Measurements from ENCODE around the gene ATOH8. TPM values are rescaled to one million over a fixed set of nuclear protein-coding genes. Genes with fewer than 3 reads are reported as not detected.

The ATOH8 gene
- total RNA-seq, 1 experiment from 2014 or later: 7.2 TPM

GRCh38 chr2:85770369-85770768, 16.6 kb downstream of the ATOH8 start:
- DNase-seq (ENCODE audit: low read depth): no peak

DNA sequence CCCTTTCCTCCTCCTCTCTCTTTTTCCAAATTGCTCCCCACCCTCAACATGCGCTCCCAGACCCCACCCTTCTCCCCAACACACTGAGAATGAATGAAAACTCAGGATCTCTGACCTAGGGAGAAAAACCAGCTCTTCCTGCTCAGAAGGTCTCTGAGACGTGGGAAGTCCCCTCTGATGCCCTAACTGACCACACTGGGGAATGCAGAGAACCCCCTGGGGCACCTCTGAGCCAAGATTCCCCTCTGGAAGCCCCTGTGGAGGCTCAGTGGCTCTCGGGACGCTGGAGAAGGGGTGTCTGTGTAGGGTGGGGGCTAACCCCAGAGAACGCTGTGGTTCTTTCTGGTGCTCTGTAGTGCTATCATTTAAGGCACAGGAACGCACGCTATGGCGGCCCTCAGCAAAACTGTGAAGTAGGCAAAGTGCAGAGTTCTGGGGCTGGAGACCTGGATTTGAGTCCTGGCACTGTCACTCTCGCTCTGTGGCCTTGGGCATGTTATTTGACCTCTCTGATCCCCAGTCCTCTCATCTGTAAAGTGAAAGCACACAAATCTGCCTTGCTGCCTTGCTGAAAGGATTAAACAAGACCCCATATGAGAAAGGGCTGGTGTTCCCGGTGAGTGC, 17.1 kb downstream of the ATOH8 start:
- DNase-seq (ENCODE audit: low read depth): peak; percentile 46

- no peak for DNase-seq (ENCODE audit: low read depth)
Measured at GRCh38 chr2:85771486-85771885, 17.7 kb downstream of the ATOH8 start.

DNA sequence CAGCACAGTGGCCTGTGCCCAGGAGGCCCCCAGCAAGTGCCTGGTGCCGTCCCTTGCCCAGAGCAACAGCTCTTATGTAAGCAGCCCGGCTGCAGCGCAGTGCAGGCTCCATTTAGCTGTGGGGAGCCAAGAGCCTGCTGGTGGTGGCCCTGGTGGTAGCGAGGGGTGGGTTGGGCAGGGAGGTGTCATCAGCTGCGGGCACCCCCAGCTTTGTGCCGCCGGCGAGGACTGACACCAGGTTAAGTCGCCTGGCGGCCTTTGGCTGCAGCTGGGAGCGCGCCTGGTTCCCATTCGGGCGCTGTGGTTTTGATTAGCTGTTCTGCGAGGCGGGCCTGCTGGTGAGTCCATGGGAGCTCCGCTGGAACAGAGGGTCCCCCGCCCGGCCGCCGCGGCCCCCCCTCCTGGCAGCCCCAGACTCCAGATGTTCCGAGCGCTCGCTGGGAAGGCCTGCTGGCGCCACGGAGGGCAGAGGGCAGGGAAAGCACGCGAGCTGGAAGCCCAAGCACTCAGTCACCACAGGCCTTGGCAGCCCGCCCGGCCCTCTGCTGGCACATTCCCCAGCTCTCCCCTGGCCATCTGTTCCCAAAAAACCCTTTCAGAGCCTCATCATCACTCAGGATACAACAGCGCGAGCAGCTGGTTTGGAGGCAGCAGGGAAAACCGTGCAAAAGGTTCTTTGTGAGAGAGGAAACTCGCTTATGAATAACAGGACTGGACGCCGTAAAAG, 18.4 kb downstream of the ATOH8 start:
- DNase-seq (ENCODE audit: low read depth): peak; percentile 100

- peak; percentile 29 for DNase-seq (ENCODE audit: low read depth)
Measured at GRCh38 chr2:85772841-85773491, 19.2 kb downstream of the ATOH8 start.

DNA sequence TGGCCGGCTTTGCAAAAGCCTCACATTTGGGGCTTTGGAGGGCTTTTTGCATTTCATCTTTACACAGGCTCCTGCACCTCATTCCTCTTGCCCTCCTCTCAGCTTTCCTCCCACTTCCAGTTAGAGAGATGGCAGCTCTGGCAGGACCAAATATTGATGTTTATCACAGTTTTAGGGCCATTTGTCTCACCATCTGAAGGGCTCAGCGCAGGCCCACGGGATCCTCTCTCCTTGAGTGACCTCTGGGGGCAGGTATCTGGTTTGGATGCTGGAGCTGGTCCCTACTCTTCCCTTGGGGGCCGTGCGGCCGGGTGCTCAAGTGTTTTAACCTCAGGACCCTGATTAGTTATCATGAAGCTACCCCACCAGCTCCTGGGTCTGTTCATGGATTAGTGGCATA, 19.9 kb downstream of the ATOH8 start:
- no peak for DNase-seq (ENCODE audit: low read depth)

- DNase-seq (ENCODE audit: low read depth): no peak
Measured at GRCh38 chr2:85774126-85774978, 20.6 kb downstream of the ATOH8 start.

- no peak for DNase-seq (ENCODE audit: low read depth)
Measured at GRCh38 chr2:85775406-85776381, 21.9 kb downstream of the ATOH8 start.

DNA sequence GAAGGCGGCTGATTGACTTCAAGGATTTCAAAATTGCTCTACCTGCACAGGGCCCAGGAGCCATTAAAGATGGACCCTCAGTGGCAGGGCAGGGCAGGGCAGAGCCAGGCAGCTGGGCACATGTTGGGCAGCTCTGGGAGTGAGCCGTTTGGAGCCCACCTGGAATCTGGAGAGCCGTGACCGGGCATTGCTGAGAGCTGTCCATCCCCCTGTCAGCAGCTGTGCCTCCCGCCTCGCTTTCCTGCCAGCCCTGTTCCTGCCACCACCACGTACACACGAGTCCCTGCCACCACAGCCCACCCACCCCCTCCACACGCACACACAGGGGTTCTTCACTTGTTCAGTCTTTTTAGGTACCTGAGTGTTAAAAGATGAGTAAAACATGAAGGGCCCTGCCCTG, 22.9 kb downstream of the ATOH8 start:
- DNase-seq (ENCODE audit: low read depth): no peak

DNA sequence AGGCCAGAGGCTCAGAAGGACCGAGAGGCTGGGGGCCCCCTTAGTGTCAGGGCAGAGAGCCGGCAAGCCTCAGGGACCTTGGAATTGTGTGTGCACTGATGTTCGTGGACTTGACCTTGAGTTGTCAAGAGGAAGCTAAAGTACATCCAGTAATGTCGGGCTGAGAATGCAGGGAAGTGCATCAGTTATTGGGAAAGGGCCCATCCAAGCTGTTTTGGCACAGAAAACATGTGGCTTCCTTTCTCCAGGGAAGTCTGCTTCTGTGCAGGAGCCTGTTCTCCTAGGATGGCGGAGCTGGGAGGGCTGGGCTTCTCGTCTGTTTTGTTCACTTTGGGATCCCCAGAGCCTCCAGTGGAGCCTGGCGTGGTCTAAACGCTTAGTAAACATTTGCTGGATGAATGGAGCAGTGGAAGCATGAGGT, 23.7 kb downstream of the ATOH8 start:
- no peak for DNase-seq (ENCODE audit: low read depth)

GRCh38 chr2:85778646-85779379, 25.0 kb downstream of the ATOH8 start:
- DNase-seq (ENCODE audit: low read depth): no peak

DNA sequence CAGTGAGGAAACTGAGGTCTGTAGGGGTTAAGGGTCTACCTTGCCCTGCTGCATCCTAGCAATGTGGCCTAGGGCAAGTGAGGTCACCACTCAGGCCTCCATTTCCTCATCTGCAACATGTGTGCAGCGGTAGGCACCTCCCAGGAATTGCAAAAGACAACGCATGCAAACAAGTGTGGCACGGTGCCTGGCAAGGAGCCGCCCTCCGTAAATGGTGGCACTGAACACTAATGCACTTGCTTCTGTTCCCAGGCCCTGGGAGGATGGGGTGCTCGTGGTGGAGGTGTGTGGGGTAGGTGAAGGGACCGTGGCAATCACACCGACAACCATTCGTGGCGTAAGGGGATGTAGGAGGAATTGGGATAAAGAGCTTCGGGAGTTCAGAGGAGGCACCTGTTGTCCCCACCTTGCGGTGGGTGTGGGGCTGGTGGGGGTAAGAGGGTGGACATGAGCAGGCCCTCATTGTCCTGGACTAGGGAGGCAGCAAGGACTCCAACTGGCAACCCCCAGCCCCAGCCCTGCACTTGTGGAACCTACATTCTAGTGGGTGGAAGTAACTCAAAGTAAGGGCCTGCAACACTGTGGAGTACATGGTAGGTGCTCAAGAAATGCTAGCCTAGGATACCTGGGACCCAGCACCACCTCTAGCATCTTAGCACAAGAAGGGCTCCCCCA, 26.0 kb downstream of the ATOH8 start:
- DNase-seq (ENCODE audit: low read depth): no peak

GRCh38 chr2:85780316-85781012, 26.7 kb downstream of the ATOH8 start:
- DNase-seq (ENCODE audit: low read depth): no peak

DNA sequence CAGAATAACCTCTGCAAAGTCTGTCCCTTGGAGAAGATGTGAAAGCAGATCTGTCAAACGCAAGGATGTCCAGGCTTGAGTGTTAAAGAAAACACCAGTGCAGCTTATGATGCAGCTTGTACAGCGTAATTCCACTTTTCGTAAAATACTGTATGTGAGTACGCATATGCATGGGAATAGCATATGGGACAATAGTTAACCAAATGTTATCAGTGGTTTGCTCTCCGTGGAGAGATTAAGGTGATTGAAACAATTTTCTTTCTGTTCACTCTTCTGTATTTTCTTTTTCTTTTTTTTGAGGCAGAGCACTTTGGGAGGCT, 27.2 kb downstream of the ATOH8 start:
- no peak for DNase-seq (ENCODE audit: low read depth)

GRCh38 chr2:85783796-85784195, 30.0 kb downstream of the ATOH8 start:
- no peak for DNase-seq (ENCODE audit: low read depth)

DNA sequence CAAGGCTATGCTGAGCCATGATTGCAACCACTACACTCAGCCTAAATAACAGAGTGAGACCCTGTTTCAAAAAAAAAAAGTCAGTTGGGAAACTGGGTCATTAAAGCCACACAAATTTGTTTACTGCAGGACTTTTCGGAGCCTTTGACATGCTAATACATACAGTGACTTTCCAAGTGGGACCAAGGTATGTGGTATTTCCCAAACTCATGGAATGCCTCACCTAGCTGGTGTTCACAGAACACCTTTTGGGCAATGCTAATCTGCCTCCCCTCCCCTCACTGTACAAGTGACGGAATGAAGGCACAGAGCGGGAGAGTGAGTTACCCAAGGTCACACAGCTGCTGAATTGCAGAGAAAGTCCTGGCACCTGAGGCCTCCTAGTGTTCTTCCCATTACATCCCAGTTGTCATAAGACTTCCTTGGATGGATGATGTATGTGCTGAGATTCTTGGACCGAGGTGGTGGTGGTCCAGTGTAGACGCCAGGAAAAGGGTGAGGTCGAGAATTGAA, 30.7 kb downstream of the ATOH8 start:
- no peak for DNase-seq (ENCODE audit: low read depth)

DNA sequence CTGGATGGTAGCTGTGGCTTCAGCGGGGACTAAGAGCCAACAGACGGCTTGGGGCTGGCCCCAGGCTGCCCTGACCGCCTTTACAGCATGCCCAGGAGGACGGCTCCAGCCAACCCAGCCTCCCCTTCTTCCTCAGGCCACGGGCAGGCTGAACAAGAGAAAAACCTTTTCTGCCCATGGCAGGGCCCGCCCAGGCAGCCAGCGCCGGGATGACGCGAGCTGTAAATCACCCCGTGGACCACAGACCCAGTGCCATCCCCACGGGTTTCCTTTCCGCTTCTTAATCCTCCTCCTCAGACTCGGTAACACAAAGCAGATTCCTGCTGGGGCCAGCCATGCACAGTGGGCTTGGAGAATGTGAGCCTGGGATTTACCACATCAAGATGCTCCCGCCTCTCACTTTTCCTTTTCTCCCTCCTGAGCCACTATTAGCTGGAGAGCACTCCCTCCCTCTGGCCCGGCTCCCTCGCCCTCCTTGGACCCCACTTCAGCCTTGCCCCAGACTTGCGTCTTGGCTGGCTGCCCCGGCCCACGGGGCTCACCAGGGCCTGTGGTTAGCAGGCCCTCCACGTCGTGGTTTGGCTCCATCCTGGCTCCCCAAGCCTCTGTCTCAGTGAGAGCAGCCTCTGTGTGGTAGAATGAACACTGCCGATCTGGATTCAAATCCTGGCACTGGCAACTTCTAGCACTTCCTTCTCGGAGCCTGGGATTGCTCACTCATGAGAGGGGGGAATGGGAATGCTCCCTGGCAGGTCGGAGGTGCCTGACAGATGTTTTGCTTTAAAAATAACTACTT, 31.4 kb downstream of the ATOH8 start:
- peak; percentile 91 for DNase-seq (ENCODE audit: low read depth)

GRCh38 chr2:85785871-85786270, 32.1 kb downstream of the ATOH8 start:
- DNase-seq (ENCODE audit: low read depth): no peak

All from RPMI7951 (cell line).